Stimulated activated CD4-positive, alpha-beta T cell treated with anti-CD3 and anti-CD28 coated beads, Interleukin-1b, Interleukin-23, amount 100 ng/mL, for 48 hours (primary cell): ENCODE measurements around the gene MYH14.
A peak's percentile ranks its signal among the peaks of the same experiment; 100 is the strongest.

Source experiments
- DNase-seq: peaks from one replicate; pipeline ENCODE4 v3.0.0-alpha.2; 2020

Gene MYH14

GRCh38 chr19:50264483-50265186 is 61.2 kb downstream of the MYH14 start:
- DNase-seq, result no peak

GRCh38 chr19:50266041-50266440 is 62.6 kb downstream of the MYH14 start:
- DNase-seq, result no peak

DNA sequence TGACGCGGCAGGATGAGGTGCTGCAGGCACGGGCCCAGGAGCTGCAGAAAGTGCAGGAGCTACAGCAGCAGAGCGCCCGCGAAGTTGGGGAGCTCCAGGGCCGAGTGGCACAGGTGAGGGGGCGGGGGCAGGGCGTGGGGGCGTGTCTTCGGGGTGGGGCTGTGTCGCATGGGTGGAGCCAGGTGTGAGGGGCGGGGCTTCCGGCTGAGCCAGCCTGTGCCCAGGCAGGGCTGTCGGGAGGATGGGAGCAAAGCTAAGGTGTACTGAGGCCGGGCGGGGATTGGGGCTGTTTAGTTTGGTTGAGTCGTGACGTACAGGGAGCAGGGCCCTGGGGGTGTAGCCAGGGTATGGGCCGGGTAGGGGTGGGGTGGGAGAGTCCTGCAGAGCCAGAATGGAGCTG is 63.5 kb downstream of the MYH14 start:
- DNase-seq, result peak; percentile 44

- no peak for DNase-seq
Observed at GRCh38 chr19:50268041-50268440, 64.6 kb downstream of the MYH14 start.

GRCh38 chr19:50268501-50268900 is 65.1 kb downstream of the MYH14 start:
- no peak for DNase-seq

DNA sequence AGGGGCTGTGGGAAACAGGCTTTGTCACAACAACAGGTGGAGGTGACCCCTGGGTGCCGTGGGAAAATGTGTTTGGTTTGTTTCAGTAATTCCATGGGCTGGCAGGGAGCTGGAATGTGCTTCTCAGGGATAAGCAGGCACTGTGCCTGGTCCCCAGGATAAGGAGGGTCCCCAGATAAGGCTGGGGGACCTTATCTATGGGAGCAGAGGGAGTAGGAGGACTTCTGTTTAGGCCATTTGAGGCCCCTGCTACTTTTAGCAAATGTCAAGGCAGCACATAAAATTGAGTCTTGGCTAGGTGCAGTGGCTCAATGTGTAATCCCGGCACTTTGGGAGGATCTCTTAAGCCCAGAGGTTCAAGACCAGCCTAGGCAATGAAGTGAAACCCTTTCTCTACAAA is 66.2 kb downstream of the MYH14 start:
- DNase-seq, result no peak

DNA sequence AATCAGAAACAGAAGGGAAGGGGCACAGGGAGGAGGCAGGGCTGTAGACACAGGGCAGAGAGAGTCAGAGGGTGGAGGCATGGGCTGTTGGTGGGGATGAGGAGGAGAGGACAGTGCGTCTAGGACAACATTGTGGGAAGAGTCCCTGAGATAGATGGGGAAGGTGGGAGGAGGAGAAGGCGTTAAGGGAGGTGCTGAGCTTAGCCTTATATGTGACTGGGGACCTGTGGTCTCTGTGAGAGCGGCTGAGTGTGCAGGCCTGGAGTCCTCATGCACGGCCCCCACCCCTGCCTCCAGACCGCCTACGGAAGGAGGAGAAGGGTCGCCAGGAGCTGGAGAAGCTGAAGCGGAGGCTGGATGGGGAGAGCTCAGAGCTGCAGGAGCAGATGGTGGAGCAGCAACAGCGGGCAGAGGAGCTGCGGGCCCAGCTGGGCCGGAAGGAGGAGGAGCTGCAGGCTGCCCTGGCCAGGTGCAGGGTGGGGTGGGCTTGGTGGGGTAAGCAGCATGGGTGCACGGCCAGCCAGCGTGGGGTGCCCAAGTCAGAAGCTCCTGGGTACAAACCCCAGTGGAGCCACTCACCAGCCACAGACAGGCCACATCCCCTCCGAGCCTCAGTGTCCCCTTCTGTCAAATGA is 69.0 kb downstream of the MYH14 start:
- DNase-seq, result no peak

DNA sequence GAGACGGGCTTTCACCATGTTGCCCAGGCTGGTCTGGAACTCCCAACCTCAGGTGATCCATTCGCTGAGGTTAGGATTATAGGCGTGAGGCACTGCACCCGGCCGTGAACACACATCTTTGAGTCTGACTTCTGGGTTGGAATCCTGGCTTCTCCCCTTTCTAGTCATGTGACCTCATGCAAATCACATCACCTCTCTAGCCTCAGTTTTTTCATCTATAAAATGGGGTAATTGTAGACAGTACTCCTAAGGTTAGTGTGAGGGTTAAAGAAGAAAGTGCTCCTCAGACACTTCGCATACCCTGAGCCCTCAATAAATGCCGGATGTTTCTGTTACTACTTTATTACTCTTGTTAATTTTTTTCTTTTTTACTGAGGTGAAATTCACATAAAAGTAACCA is 70.4 kb downstream of the MYH14 start:
- DNase-seq, result no peak

DNA sequence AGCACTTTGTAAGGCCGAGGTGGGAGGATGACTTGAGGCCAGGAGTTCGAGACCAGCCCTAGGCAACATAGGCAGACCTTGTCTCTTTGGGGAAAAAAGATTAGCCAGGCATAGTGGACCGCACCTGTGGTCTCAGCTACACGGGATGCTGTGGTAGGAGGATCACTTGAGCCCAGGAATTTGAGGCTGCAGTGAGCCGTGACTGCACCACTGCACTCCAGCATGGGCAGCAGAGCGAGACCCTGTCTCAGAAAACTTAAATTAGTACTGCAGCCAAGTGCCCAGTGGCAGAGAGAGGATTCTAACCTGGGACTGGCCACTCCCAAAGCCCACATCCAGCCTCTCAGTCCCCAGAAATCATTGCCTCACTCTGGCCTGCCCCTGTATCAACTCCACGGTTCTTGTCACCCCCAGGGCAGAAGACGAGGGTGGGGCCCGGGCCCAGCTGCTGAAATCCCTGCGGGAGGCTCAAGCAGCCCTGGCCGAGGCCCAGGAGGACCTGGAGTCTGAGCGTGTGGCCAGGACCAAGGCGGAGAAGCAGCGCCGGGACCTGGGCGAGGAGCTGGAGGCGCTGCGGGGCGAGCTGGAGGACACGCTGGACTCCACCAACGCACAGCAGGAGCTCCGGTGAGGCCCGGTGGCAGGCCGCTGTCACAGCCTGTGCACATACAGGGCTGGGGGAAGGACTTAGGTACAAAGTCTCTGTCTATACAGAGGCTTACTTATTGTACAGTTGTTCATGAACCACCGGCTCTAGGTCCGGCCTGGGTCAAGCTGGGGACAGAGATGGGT is 72.4 kb downstream of the MYH14 start:
- no peak for DNase-seq

- DNase-seq, result no peak
Observed at GRCh38 chr19:50276370-50277063, 73.1 kb downstream of the MYH14 start.

GRCh38 chr19:50277966-50278580 is 74.7 kb downstream of the MYH14 start:
- no peak for DNase-seq

DNA sequence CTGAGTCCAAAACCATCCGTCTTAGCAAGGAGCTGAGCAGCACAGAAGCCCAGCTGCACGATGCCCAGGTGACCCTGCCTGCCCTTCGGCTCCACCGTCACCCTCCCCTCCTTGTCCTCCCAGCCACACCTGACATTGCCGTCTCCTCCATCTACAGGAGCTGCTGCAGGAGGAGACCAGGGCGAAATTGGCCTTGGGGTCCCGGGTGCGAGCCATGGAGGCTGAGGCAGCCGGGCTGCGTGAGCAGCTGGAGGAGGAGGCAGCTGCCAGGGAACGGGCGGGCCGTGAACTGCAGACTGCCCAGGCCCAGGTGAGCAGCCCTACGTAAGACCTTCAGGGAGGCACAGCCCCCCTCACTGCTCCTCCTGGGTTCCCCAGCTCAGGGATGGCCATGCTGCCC is 76.7 kb downstream of the MYH14 start:
- no peak for DNase-seq

DNA sequence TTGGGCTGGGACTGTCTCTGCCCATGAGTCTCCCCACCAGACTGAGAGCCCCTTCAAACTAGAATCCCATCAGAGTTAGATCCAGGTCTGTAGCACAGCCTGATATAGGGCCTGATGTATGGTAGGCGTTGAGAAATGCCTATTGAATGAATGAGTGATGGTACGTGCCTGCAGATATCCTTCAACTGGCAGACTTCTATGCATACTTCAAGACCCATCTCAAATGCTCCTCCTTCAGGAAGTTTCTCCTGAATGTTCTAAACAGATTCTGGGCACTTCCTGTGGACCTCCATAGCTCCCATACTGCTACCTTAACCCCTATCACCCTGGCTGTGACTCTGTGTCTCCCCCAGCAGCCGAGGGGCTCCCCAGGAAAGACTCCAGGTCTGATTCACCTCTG is 77.6 kb downstream of the MYH14 start:
- DNase-seq, result no peak

GRCh38 chr19:50281491-50281890 is 78.1 kb downstream of the MYH14 start:
- DNase-seq, result no peak

GRCh38 chr19:50285833-50286232 is 82.4 kb downstream of the MYH14 start:
- no peak for DNase-seq

GRCh38 chr19:50286443-50286842 is 83.0 kb downstream of the MYH14 start:
- no peak for DNase-seq

GRCh38 chr19:50287331-50287730 is 83.9 kb downstream of the MYH14 start:
- DNase-seq, result no peak

- no peak for DNase-seq
Observed at GRCh38 chr19:50288954-50289353, 85.5 kb downstream of the MYH14 start.

DNA sequence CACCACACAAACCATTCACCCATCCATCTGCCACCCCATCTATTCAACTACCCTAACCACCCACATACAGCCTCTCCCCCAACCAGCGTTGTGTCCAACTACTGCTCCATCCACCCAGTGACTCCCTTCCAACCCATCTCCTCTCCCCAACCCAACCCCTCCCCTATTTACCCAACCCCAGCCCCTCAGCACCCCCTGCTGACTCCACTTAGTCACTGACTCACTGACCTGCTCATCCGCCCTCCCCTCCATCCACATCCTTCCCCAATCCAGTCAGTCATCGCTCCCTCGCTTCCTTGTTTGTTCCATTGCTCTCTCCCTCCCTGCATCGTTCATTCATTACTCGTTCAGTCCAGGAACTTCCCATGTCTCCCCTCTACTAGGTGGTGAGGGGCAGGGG is 86.6 kb downstream of the MYH14 start:
- no peak for DNase-seq

GRCh38 chr19:50290775-50291174 is 87.4 kb downstream of the MYH14 start:
- no peak for DNase-seq

DNA sequence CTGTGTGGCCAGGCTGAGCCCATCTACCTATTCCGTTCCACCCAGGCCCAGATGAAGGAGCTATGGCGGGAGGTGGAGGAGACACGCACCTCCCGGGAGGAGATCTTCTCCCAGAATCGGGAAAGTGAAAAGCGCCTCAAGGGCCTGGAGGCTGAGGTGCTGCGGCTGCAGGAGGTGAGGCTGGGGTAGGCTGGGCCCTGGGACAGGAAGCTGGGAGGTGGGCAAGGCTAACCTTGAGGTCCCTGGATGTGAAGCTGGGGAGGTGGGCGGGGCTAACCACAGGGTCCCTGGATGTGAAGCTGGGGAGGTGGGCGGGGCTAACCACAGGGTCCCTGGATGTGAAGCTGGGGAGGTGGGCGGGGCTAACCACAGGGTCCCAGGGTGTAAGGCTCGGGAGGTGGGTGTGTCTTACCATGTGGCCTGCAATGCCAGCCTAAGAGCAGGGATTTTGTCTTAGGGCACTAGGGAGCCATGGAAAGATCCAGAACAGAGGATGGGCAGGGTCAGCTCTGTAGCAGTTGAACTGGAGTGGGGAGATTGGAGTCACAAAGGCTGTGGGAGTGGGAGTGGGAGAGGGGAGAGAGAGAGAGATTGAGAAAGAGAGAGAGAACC is 88.9 kb downstream of the MYH14 start:
- DNase-seq, result no peak

DNA sequence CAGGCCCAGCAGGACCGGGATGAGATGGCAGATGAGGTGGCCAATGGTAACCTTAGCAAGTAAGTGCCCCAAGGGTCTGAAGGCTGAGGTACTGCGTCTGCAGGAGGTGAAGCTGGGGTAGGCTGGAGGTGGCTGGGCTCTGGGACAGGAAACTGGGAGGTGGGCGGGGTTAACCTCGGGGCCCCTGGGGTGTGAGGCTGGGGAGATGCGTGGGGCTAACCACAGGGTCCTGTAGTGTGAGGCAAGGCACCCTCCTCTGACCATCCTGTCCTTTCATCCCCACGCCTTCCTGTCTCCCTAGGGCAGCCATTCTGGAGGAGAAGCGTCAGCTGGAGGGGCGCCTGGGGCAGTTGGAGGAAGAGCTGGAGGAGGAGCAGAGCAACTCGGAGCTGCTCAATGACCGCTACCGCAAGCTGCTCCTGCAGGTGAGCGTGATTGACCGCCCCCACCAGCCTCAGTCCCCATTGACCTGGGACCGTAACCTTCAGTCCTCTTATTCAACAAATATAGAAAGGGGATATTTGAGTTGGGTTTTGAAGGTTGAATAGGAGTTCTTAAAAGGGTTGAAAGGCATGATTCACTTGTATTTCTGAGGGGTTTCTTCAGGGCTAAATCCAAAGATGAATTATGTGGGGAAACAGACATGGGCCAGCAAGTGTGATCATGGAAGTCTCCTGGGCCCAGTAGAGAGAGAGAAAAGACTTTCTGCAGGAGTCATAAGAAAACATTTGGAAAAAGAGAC is 90.0 kb downstream of the MYH14 start:
- no peak for DNase-seq
